Hepatocyte (in vitro differentiated cells): ENCODE data around the gene COA8. TPM values are rescaled to one million over a fixed set of nuclear protein-coding genes. Genes with fewer than 3 reads are reported as not detected.
"Not testable (repeated sequence)": the region's sequence is repeated elsewhere in the genome, so short reads cannot be mapped to it uniquely, and the experiment has no call there.

Experiments used
- DNase-seq: peaks from one replicate; pipeline ENCODE4 v3.0.0-alpha.2; 2016; ENCODE audit warnings: low spot score
- H2AFZ ChIP-seq: fragments of 200-600 bp; sonication (generic); 2 replicates; pipeline ENCODE4 v1.6.0; 2016; ENCODE audit warnings: antibody characterized with exemption, mild to moderate bottlenecking
- H3K27ac ChIP-seq: fragments of 200-600 bp; sonication (generic); 2 replicates; pipeline ENCODE4 v1.5.1; 2016; ENCODE audit warnings: mild to moderate bottlenecking
- H3K27me3 ChIP-seq: fragments of 200-600 bp; sonication (generic); 2 replicates; pipeline ENCODE4 v1.6.1; 2016
- H3K36me3 ChIP-seq: fragments of 200-600 bp; sonication (generic); replicated peaks from 2 replicates; pipeline ENCODE4 v1.5.1; 2016; ENCODE audit warnings: low read depth; ENCODE audit not compliant: insufficient read depth
- H3K4me1 ChIP-seq: fragments of 200-600 bp; sonication (generic); 2 replicates; pipeline ENCODE4 v1.5.1; 2016; ENCODE audit warnings: mild to moderate bottlenecking, moderate library complexity; ENCODE audit not compliant: insufficient read depth
- H3K4me2 ChIP-seq: fragments of 200-600 bp; sonication (generic); 2 replicates; pipeline ENCODE4 v1.6.0; 2016
- H3K4me3 ChIP-seq: fragments of 200-600 bp; sonication (generic); 2 replicates; pipeline ENCODE4 v1.5.1; 2016; ENCODE audit warnings: mild to moderate bottlenecking
- H3K79me2 ChIP-seq: fragments of 200-600 bp; sonication (generic); 2 replicates; pipeline ENCODE4 v1.6.0; 2017; ENCODE audit warnings: mild to moderate bottlenecking
- H3K9me2 ChIP-seq: fragments of 200-600 bp; sonication (generic); replicated peaks from 2 replicates; pipeline ENCODE4 v1.6.0; 2017; ENCODE audit warnings: mild to moderate bottlenecking; ENCODE audit not compliant: insufficient read depth
- H3K9me3 ChIP-seq: fragments of 200-600 bp; sonication (generic); 2 replicates; pipeline ENCODE4 v1.5.1; 2016; ENCODE audit warnings: low read depth, mild to moderate bottlenecking
- H4K20me1 ChIP-seq: fragments of 200-600 bp; sonication (generic); 2 replicates; pipeline ENCODE4 v1.6.0; 2016; ENCODE audit warnings: mild to moderate bottlenecking; ENCODE audit not compliant: insufficient read depth, poor library complexity, severe bottlenecking
- CTCF ChIP-seq: fragments of 200-600 bp; sonication (generic); IDR thresholded peaks from 2 replicates; pipeline ENCODE4 v1.5.1; 2016; ENCODE audit warnings: antibody characterized with exemption, mild to moderate bottlenecking; ENCODE audit not compliant: poor library complexity
- EZH2 ChIP-seq: fragments of 200-600 bp; sonication (generic); IDR thresholded peaks from 2 replicates; pipeline ENCODE4 v1.6.1; 2016; ENCODE audit warnings: antibody characterized with exemption, mild to moderate bottlenecking, borderline replicate concordance
- EZH2phosphoT487 ChIP-seq: fragments of 200-600 bp; sonication (generic); IDR thresholded peaks from one replicate; pipeline ENCODE4 v1.6.1; 2018; ENCODE audit warnings: antibody characterized with exemption, mild to moderate bottlenecking, low read depth, moderate library complexity; ENCODE audit not compliant: unreplicated experiment, severe bottlenecking
- WGBS: methylation state at CpG from one replicate; pipeline ENCODE4 v1.1.6; 2016; ENCODE audit warnings: low lambda C conversion rate; ENCODE audit errors: missing lambda C conversion rate; 5-methylcytosine and 5-hydroxymethylcytosine counted together
- polyA plus RNA-seq: library from polyadenylated mRNA; unstranded; fragments of >200 nt; fragmentation: Nextera tagmentation; extraction: Ambion mirVana; gene quantifications from 2 replicates; pipeline ENCODE4 v1.2.1, GENCODE V29; 2016
- total RNA-seq: library from RNA; depleted of rRNA; stranded (reverse); fragments of >200 nt; gene quantifications from 2 replicates; pipeline ENCODE4 v1.2.3, GENCODE V29; 2014

Gene COA8
- total and polyA plus RNA-seq, 2 experiments from 2014 or later: 58.7 to 68.2 TPM

DNA sequence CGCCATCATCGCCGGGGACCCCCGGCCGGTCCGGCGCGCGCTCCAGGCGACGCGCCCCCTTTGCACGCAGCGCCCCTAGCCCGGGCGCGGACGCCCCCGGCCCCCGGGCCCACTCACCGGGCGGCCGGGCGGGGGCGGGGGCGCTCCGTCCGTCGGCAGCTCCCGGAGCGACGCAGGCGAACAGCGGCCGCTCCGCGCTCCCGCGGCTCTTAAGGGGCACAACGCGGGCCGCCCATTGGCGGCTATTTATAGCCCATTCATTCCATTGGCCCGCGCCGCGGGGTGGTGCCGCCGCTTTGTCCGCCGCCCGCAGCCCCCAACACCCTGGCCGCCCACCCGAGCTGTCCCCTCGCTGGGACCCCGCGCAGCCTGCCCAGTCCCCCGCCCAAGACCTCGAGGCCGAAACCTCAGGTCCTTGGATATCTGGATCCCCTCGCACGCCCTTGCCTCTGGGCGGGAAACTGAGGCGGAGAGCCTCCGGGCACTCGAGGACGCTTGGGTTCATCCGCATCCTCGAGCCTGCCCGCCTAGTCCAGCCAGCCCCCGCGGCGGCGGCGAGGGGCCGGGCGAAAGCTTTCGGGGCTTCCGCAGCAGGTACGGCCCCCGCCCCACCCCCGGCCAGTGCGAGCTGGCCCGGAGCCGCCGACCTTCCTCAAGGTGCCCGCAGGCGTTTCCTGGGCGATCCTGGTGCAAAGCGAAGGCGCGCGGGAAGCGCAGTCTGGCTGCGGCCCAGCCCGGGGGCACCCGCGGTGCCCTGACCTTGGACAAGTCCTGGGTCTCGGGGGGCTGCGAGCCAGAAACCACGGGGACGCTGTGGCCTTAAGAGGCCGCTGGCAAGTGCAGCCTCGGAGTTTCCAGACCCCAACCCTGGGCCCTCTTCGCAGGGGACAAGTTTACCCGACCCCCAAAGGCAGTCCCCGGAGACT lies 39.8 kb upstream of the COA8 start, which contains the start of gene CKB:
Gene CKB (minus strand): TSS at position 182 of the 926 bp plus-strand sequence. CDS start 337 bp downstream, outside the sequence.
- Histone ChIP-seq H3K4me1 (peaks cover 59% of the 10 kb centered on the region), H3K36me3 (no peaks in the 10 kb centered on the region)
- DNase-seq: peak; percentile 91

DNA sequence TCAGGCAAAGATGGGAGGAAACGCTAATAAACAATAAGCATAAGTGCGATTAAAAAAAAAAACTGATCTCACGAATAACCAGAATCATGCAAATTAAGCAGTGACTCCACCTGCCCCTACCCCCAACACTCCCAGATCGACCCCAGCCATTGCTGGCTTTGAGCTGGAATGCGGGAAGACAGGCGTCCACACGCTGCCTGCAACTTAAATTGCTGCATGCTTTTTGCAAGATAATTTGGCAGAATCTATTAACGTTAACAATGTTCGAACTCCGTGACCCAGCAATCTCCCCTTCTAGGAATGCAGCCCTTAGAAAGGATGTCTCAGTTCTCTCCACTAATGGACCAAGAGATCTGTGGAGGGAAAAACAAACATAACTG lies 39.2 kb upstream of the COA8 start:
- H2AFZ ChIP-seq: no peak overlapping the region
- peaks cover 4% of the 10 kb centered on the region for H3K27me3 ChIP-seq
- H4K20me1 ChIP-seq: peaks cover 27% of the 10 kb centered on the region
- peaks cover 59% of the 10 kb centered on the region for H3K4me1 ChIP-seq
- H3K9me2 ChIP-seq: no peaks in the 10 kb centered on the region
- no peaks in the 10 kb centered on the region for H3K9me3 ChIP-seq
- peak overlapping the region; percentile 36 for H3K4me3 ChIP-seq
- WGBS: 47% methylated on average over 10 of the region's 10 CpGs
- no peak for TF ChIP-seq CTCF
- no peak for TF ChIP-seq EZH2
- no peak for TF ChIP-seq EZH2phosphoT487
- peak overlapping the region; percentile 100 for H3K4me2 ChIP-seq
- DNase-seq: no peak
- H3K36me3 ChIP-seq: no peaks in the 10 kb centered on the region
- peak overlapping the region; percentile 99 for H3K27ac ChIP-seq
- H3K79me2 ChIP-seq: peaks cover 41% of the 10 kb centered on the region

More for the DNA sequence above, 39.8 kb upstream of the COA8 start, which contains the start of gene CKB:
- TF ChIP-seq EZH2 (peak; percentile 54), EZH2phosphoT487 (no peak), CTCF (no peak)
- Histone ChIP-seq H3K27ac (peak within 1 kb of the TSS; percentile 99), H2AFZ (peak within 1 kb of the TSS; percentile 49), H4K20me1 (peaks cover 27% of the 10 kb centered on the region), H3K4me2 (peak within 1 kb of the TSS; percentile 100), H3K79me2 (peaks cover 36% of the 10 kb centered on the region), H3K4me3 (peak within 1 kb of the TSS; percentile 91), H3K9me2 (no peaks in the 10 kb centered on the region), H3K9me3 (no peaks in the 10 kb centered on the region), H3K27me3 (peaks cover 4% of the 10 kb centered on the region)
- whole genome bisulfite sequencing: 10% methylated on average over 24 of the region's 107 CpGs

- Histone ChIP-seq H3K9me3 (no peaks in the 10 kb centered on the region), H3K4me1 (peaks cover 54% of the 10 kb centered on the region), H3K27ac (peak overlapping the region; percentile 99), H4K20me1 (peaks cover 21% of the 10 kb centered on the region), H3K4me3 (no peak overlapping the region), H2AFZ (no peak overlapping the region), H3K79me2 (peaks cover 44% of the 10 kb centered on the region), H3K36me3 (no peaks in the 10 kb centered on the region), H3K4me2 (peak overlapping the region; percentile 100), H3K27me3 (peaks cover 4% of the 10 kb centered on the region), H3K9me2 (no peaks in the 10 kb centered on the region)
- no peak for DNase-seq
- TF ChIP-seq EZH2phosphoT487 (no peak), CTCF (peak; percentile 15)
- 84% methylated on average over 12 of the region's 12 CpGs for WGBS
These were observed 38.5 kb upstream of the COA8 start for GRCh38 chr14:103524002-103524935.

DNA sequence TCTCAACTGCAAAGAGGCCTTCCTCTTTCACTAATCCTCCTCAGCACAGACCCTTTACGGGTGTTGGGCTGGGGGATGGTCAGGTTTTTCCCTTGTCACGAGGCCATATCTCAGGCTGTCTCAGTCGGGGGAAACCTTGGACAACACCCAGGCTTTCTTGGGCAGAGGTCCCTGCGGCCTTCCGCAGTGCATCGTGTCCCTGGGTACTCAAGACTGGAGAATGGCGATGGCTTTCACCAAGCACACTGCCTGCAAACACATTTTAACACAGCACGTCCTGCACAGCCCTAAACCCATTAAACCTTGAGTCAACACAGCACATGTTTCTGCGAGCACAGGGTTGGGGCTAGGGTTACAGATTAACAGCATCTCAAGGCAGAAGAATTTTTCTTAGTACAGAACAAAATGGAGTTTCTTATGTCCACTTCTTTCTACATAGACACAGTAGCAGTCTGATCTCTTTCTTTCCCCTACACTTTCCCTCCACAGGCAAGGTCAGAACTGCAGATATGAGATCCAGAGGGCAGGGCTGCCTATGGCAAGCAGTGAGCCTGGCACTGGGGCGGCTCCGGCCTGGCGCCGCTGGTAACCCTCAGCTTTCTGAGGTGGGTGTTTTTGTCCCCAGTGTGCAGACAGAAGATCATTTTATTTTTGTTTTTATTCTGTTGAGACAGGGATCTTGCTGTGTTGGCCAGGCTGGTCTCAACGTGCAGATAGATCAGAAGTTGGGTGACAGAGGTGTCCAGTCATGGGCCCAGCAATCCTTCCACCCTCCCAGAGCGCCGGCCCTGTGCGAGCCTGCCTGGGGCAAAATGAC lies 37.1 kb upstream of the COA8 start:
- peaks cover 55% of the 10 kb centered on the region for H3K4me1 ChIP-seq
- not testable (repeated sequence) for H3K9me3 ChIP-seq, H4K20me1 ChIP-seq, H2AFZ ChIP-seq, H3K4me3 ChIP-seq, H3K36me3 ChIP-seq, H3K27me3 ChIP-seq, H3K9me2 ChIP-seq
- peak overlapping the region; percentile 100 for H3K4me2 ChIP-seq
- H3K79me2 ChIP-seq: peaks cover 54% of the 10 kb centered on the region
- peak; percentile 69 for DNase-seq
- 51% methylated on average over 17 of the region's 17 CpGs for WGBS
- H3K27ac ChIP-seq: peak overlapping the region; percentile 99
